ENCODE data around the gene DARS1.

GRCh38 chr2:135935914-135936313, 49.5 kb downstream of the DARS1 start:
- TF ChIP-seq EZH2phosphoT487 (IDR thresholded peaks at IDR 0.05; ENCODE audit: borderline replicate concordance, low read length) = no peak
- TF ChIP-seq CTCF (IDR thresholded peaks at IDR 0.05; ENCODE audit: low read depth, low read length, poor library complexity, severe bottlenecking) = no peak

Data from DOHH2 (cell line).